ENCODE results near the gene LGALS3. TPM values are rescaled to one million over a fixed set of nuclear protein-coding genes. Genes with fewer than 3 reads are reported as not detected.

The LGALS3 gene
- total RNA-seq, 1 experiment from 2014 or later, result 56.2 TPM

DNA sequence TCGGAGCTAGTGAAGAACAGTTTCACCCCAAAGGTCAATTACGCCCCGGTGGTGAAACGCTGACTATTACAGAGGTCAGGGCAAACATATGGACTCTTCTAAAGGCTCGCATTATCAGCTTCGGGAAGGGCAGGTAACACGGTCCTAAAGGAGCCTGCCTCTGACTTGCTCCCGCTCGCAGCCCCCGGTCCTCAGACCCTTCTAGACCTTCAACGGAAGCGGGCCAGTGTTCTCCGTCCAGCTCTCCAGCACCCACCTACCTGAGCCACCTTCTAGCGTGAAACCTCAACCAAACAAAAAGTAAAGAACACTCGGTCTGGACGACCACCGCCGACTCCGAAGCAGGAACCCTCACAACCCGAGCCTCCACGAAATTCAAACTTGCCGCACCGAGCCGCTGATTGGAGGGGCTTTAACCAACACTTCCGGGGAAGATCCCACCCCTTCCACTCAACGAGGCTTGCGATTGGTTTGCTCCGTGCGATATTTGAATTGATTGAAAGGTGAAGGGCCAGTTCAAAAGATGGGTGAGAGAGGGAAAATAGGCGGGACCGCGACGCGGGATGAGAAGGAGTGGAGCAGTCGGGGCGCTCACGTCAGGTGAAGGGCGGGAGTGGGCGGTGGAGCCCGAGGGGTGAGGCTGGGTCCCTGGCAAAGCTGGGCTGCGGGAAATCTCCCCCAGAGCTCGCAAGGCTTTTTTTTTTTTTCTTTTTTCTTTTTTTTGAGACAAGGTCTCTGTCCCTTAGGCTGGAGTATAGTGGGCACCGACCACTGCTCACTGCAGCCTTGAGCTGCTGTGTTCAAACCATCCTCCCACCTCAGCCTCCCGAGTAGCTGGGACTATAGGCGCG lies 62.4 kb downstream of the LGALS3 start, which contains the start of gene DLGAP5:
TSS of gene DLGAP5 (minus strand) at position 383 of the 851 bp plus-strand sequence. CDS start 2,406 bp downstream, outside the sequence.
- peak; percentile 99 for DNase-seq (ENCODE audit: low read depth)

DNA sequence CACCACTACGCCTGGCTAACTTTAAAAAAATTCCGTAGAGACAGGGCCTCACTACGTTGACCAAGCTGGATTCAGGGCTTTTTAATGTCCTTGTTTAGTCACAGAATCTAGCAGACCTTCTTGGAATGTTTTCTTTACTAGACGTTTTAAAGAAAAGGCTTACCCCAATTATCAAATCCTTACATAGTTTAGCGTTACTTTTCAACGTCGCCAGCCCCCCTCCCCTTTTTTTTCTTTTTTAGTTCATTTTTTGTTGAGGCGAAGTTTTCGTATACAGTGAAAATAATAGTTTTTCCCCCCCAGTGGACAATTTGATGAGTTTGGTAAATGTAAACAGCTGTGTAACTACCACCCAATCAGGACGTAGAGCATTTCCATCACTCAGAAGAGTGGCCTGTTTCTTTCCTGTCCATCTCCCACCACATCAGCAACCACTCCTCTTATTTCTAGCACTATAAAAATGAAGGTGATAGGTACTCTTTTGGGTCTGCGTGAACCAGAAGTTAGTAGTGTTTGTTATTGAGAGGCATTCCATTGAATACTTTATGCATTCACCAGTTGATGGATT lies 63.1 kb downstream of the LGALS3 start:
- DNase-seq (ENCODE audit: low read depth), result no peak

DNA sequence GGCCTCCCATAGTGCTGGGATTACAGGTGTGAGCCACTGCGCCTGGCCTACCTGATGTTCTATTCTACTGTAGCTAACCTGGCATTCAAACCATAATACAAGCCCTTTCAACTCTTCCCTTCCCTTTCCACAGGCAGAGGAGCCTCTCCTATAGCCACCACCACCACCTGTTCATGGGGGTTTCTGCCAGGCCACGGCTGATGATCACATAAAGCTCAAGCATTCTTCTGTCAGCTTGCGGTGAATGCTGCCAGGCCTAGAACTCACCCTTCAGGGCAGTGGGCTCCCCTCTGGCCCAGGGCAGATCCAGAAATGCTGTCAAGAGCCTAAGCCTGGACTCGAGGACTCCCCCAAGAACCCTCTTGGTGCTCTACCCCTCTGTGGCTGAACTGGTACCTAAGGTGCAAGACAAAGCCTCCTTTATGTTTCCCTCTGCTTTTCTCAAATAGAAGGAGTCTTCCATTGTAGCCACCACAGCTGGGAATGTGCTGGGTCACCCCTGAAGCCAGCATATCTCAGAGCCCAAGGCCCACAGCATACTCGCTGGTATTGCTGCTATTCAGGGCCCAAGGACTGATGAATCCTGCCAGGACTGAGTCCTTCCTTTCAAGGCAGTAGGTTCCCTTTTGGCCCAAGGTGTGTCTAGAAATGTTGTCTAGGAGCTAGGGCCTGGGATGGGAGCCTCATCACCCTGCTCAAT lies 65.8 kb downstream of the LGALS3 start:
- no peak for DNase-seq (ENCODE audit: low read depth)

Other genes with a start within 250 kb of the LGALS3 start
- 2.9 and 5.4 TPM in 2 replicates for gene GCH1, start 226.4 kb upstream of the LGALS3 start, total RNA-seq (2014; rRNA removed; shearing (Covaris generic))
- 13.9 and 24.8 TPM in 2 replicates for gene WDHD1, start 102.2 kb upstream of the LGALS3 start, total RNA-seq (2014; rRNA removed; shearing (Covaris generic))
- 12.5 and 14.1 TPM in 2 replicates for gene SOCS4, start 102.0 kb upstream of the LGALS3 start, total RNA-seq (2014; rRNA removed; shearing (Covaris generic))
- 168 and 201 TPM in 2 replicates for gene MAPK1IP1L, start 77.6 kb upstream of the LGALS3 start, total RNA-seq (2014; rRNA removed; shearing (Covaris generic))
- gene DLGAP5, start 62.3 kb downstream of the LGALS3 start, total RNA-seq (2014; rRNA removed; shearing (Covaris generic)), result 78.0 and 101 TPM in 2 replicates
- gene FBXO34, start 142.2 kb downstream of the LGALS3 start, total RNA-seq (2014; rRNA removed; shearing (Covaris generic)), result 23.4 and 28.1 TPM in 2 replicates